Activated T-helper 1 cell treated with anti-CD3 and anti-CD28 coated beads, Interleukin-12 subunit alpha, Interleukin-12 subunit beta, Interleukin-2, Interleukin-4 antibody, amounts not matched to agents 30 ng/mL and 10 ng/mL and 1 ng/mL, durations not matched to agents 14 hours and 24 hours and 36 hours (primary cell): Measurements from ENCODE around the gene DHRS3. TPM values are rescaled to one million over a fixed set of nuclear protein-coding genes. Genes with fewer than 3 reads are reported as not detected.

ENCODE experiments used
- DNase-seq: peaks from one replicate; pipeline ENCODE4 v3.0.0; 2021; ENCODE audit warnings: low spot score
- H3K27ac Mint-ChIP-seq: one replicate; pipeline ENCODE4 v1.8.0; 2021; ENCODE audit warnings: mild to moderate bottlenecking, mixed read lengths
- H3K27me3 Mint-ChIP-seq: one replicate; pipeline ENCODE4 v1.8.0; 2022; ENCODE audit warnings: mild to moderate bottlenecking, moderate library complexity, mixed read lengths; ENCODE audit not compliant: insufficient read depth
- H3K36me3 Mint-ChIP-seq: one replicate; pipeline ENCODE4 v1.8.0; 2021; ENCODE audit warnings: low read depth, mixed read lengths
- H3K4me1 Mint-ChIP-seq: one replicate; pipeline ENCODE4 v1.8.0; 2021; ENCODE audit warnings: low read depth, mixed read lengths
- H3K4me3 Mint-ChIP-seq: one replicate; pipeline ENCODE4 v1.8.0; 2021; ENCODE audit warnings: mild to moderate bottlenecking, moderate library complexity, mixed read lengths
- H3K9me3 Mint-ChIP-seq: one replicate; pipeline ENCODE4 v1.8.0; 2021; ENCODE audit warnings: mixed read lengths
- intact Hi-C: fragments of 100-400 bp; cut with micrococcal nuclease; formaldehyde crosslinking; loops from one replicate; pipeline ENCODE4 v1.15.1; 2024
- total RNA-seq: library from RNA; stranded (reverse); gene quantifications from 2 replicates; pipeline ENCODE4 v1.2.3, GENCODE V29; 2022

Gene DHRS3
- total RNA-seq, 1 donor from 2014 or later: 111 TPM

DNA sequence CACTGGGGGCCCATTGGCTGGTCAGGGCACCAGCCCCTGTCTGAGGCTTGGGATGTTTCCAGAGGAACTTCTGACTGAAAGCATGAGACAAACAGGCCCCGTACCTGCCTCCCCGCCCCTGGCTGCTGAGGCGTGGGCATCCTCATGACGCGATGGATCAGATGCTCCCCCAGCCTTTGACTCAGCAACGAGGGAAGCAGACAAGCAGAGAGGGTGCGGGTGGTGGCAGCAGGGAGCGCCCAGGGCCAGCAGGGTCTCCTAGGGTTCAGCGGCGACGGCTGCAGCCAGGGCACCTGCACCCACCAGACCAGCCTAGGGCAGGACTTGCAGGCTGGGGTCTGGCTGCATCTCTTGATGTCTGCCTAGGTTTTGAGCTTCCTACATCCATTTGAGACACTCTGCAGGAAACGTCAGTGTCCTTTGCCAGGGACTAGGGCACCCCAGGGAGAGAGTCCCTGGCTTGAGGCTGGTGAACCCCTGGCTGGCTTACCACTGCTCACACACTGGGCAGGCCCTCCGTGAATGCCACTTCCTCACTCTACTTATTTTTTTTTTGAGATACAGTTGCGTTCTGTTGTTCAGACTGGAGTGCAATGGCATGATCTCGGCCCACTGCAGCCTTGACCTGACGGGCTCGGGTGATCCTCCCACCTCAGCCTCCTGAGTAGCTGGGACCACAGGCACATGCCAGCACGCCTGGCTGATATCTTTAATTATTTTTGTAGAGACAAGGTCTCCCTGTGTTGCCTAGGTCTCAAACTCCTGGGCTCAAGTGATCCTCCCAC, 63.3 kb downstream of the DHRS3 start:
- intact Hi-C loops: no loop called here
- no peak overlapping the region for H3K4me3 Mint-ChIP-seq
- H3K27ac Mint-ChIP-seq: no peak overlapping the region
- H3K9me3 Mint-ChIP-seq: no peaks in the 10 kb centered on the region
- H3K36me3 Mint-ChIP-seq: no peaks in the 10 kb centered on the region
- H3K4me1 Mint-ChIP-seq: no peaks in the 10 kb centered on the region
- DNase-seq: no peak
- H3K27me3 Mint-ChIP-seq: peaks cover 2% of the 10 kb centered on the region

DNA sequence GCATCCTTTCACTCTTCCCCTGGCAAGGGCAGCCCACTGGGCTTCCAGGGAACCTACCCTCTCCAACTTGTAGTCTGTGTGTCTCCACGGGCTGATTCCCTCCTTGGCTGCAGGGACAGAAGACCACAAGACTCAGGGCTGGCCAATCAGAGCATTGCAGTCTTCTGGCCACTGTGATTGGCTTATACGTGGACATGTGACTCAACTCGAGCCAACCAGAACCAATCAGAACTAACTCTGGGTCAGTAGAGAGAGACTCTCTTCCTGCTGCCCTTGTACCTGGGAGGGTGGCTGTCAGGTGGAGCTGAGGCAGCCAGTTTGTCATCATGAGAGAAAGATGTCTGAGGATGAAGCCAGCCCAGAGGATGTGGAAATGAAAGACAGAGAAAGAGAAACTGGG, 64.0 kb downstream of the DHRS3 start:
- DNase-seq: no peak
- no peaks in the 10 kb centered on the region for H3K36me3 Mint-ChIP-seq
- H3K4me1 Mint-ChIP-seq: no peaks in the 10 kb centered on the region
- peaks cover 2% of the 10 kb centered on the region for H3K27me3 Mint-ChIP-seq
- H3K4me3 Mint-ChIP-seq: no peak overlapping the region
- no peak overlapping the region for H3K27ac Mint-ChIP-seq
- intact Hi-C loops: no loop called here
- H3K9me3 Mint-ChIP-seq: no peaks in the 10 kb centered on the region

- peaks cover 2% of the 10 kb centered on the region for H3K27me3 Mint-ChIP-seq
Measured at GRCh38 chr1:12552951-12553921, 64.8 kb downstream of the DHRS3 start.

DNA sequence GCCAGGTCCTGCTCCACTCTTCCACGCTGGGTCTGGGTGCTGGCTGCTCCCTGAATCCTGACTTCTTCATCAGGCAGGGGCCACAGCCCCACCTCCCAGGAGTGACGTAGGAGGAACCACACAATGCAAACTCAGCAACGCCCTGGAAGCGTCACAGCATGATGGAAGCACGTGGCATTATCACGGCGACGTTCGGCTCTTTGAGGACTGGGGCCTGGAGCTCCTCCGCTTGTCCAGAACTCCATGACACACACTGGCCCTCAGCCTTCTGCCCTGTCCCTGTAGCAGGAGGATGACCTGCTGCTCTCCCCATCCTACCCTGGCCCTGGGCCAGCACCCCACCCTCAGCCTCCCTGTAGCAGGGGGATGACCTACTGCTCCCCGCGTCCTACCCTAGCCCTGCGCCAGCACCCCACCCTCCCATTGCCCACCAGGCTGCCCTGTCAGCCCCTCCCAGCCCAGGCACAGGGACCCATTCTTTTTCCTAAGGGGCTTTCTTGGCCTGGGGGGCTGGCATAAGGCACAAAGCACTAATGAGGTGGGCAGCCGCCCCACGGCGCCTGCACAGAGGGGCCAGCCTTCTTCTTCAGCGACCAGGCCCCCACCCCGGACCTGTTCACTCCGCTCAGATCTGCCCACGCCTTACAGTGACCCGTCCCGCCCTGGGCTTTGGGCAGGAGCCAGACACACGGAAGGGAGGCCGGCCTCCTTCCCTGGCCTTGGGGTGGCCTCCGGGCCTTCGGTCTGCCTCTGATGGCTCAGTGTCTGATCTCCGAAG, 65.7 kb downstream of the DHRS3 start:
- no peak overlapping the region for H3K27ac Mint-ChIP-seq
- H3K27me3 Mint-ChIP-seq: peaks cover 2% of the 10 kb centered on the region
- no peak for DNase-seq
- H3K4me3 Mint-ChIP-seq: no peak overlapping the region
- H3K4me1 Mint-ChIP-seq: no peaks in the 10 kb centered on the region
- H3K9me3 Mint-ChIP-seq: no peaks in the 10 kb centered on the region
- intact Hi-C loops: no loop called here
- no peaks in the 10 kb centered on the region for H3K36me3 Mint-ChIP-seq

More at GRCh38 chr1:12552951-12553921, 64.8 kb downstream of the DHRS3 start:
- intact Hi-C loops: no loop called here
- Mint-ChIP-seq H3K27ac (no peak overlapping the region), H3K4me3 (no peak overlapping the region), H3K9me3 (no peaks in the 10 kb centered on the region), H3K36me3 (no peaks in the 10 kb centered on the region), H3K4me1 (no peaks in the 10 kb centered on the region)
- DNase-seq: no peak

- no peaks in the 10 kb centered on the region for H3K36me3 Mint-ChIP-seq
- intact Hi-C loops: no loop called here
- no peak overlapping the region for H3K4me3 Mint-ChIP-seq
- DNase-seq: no peak
- H3K4me1 Mint-ChIP-seq: no peaks in the 10 kb centered on the region
- H3K9me3 Mint-ChIP-seq: no peaks in the 10 kb centered on the region
- H3K27me3 Mint-ChIP-seq: peaks cover 2% of the 10 kb centered on the region
- no peak overlapping the region for H3K27ac Mint-ChIP-seq
Measured at GRCh38 chr1:12551584-12551983, 66.4 kb downstream of the DHRS3 start.

DNA sequence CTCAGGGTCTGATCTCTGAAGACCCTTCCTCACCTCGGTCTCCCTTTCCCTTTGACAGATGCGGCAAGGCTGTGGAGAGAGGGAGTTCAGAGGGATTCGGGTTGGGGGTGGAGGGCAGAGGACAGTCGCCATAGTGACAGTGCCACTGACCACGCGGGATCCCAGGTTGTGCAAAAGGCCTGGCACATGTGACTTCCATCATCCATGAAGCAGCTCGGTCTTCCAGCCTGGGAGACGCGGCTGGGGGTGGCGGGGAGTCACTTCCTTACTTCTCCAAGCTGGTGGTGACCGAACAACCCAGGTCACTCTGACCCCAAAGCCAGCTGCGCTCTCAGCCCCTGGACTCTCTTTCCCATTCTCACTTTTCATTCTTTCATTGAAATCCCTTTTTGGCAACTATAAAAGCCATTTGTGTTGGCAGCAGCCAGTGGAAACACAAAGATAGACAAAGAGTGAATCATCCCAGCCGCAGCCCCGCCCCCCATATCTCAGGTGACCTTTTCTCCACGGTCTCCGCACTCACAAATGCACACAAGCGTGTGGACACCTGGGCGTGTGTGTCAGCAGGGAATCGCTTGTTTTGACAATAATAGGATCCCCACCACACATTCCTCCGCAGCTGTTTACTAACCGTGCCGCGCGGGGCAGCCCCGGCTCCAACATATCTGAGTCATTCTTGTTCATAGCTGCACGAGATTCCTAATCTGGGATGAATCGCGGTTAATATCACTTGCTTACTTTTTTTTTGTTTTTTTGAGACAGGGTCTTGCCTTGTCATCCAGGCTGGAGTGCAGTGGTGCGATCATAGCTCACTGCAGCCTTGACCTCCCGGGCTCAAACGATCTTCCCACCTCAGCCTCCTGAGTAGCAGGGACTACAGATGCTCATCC, 68.3 kb downstream of the DHRS3 start:
- no peaks in the 10 kb centered on the region for H3K36me3 Mint-ChIP-seq
- H3K9me3 Mint-ChIP-seq: no peaks in the 10 kb centered on the region
- H3K27ac Mint-ChIP-seq: peak overlapping the region; percentile 68
- intact Hi-C loops: no loop called here
- H3K4me3 Mint-ChIP-seq: no peak overlapping the region
- no peaks in the 10 kb centered on the region for H3K4me1 Mint-ChIP-seq
- no peak for DNase-seq
- H3K27me3 Mint-ChIP-seq: peaks cover 2% of the 10 kb centered on the region

GRCh38 chr1:12548973-12549459, 69.0 kb downstream of the DHRS3 start:
- Mint-ChIP-seq H3K4me1 (no peaks in the 10 kb centered on the region), H3K36me3 (no peaks in the 10 kb centered on the region), H3K4me3 (no peak overlapping the region), H3K27ac (no peak overlapping the region), H3K27me3 (peaks cover 3% of the 10 kb centered on the region), H3K9me3 (no peaks in the 10 kb centered on the region)
- DNase-seq: no peak
- intact Hi-C loops: no loop called here

DNA sequence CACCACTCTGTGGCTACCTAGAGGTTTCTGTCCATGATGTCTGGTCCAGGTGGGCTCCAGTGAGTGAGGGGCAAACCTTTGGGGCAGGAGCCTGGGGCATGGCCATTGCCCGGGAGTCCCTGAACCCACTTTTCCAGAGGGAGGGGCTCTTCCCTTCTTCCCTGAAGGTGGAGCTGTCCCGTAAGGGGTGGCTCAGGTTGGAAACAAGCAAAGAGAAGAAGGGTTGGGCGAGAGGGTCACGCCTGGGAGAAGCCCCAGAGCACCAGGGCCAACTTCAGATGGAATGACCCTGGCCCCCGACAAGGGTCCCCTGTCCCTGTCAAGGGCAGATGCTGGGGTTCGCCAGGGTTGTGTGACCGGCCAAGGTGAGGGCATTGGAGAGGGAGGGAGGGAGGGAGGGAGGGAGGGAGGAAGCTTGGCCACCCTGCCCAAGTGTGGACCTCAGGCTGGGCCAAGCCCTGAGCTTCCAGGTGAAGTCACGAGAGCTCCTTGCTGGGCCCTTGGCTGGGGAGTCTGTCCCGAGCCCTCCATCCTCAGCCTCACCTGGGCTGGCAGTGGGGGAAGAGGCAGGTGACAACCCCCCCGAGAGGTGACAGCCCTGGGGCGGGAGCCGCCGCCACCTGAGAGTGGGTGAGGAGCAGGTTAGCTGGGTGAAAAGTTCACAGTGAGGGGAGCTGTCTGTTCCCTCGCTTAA, 69.6 kb downstream of the DHRS3 start:
- Mint-ChIP-seq H3K4me1 (no peaks in the 10 kb centered on the region), H3K27ac (no peak overlapping the region)
- intact Hi-C loops: no loop called here

GRCh38 chr1:12547586-12548225, 70.3 kb downstream of the DHRS3 start:
- no peaks in the 10 kb centered on the region for H3K9me3 Mint-ChIP-seq
- no peak for DNase-seq
- intact Hi-C loops: no loop called here
- H3K4me1 Mint-ChIP-seq: no peaks in the 10 kb centered on the region
- no peaks in the 10 kb centered on the region for H3K36me3 Mint-ChIP-seq
- no peak overlapping the region for H3K27ac Mint-ChIP-seq
- H3K4me3 Mint-ChIP-seq: no peak overlapping the region
- peaks cover 2% of the 10 kb centered on the region for H3K27me3 Mint-ChIP-seq

More for the DNA sequence above, 69.6 kb downstream of the DHRS3 start:
- Mint-ChIP-seq H3K9me3 (no peaks in the 10 kb centered on the region), H3K4me3 (no peak overlapping the region), H3K36me3 (no peaks in the 10 kb centered on the region), H3K27me3 (peaks cover 3% of the 10 kb centered on the region)
- DNase-seq: no peak

DNA sequence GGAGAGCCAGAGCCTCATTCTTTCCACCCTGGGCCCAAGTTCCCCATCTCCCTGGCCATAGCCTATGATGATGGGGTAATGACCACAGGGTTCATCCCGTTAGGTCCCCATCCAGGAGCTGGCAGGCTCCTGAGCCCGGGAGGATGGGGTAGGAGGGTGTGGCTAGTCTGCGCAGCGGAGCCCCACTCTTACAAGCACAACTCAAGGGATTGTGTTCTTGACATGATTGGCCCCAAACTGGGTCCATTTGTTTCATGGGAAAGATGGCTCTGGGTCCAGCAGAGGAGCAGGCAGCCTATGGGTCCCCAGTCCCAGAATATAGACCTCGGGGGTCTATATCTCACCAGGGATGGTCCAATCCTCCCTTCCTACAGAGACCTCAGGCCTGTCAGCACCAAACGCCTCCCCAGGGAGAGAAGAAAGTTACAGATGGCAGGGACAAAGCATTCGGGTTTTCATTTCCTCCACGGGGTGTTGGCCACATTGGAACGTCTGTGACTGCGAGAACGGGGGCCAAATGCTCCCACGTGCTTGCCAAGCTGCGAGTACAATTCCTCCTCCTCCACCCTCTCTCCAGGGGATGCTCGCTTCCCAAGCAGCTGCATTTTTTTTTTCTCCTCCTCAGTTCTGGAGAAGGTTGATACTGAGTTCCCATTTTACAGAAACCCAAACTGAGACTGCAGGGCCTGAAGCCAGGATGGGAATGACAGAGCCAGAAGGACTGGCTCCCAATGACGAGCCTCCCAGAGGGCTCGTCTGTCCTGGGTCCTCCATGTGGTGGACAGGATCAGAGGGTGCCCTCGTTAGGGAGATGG, 71.0 kb downstream of the DHRS3 start:
- no peaks in the 10 kb centered on the region for H3K36me3 Mint-ChIP-seq
- intact Hi-C loops: no loop called here
- no peaks in the 10 kb centered on the region for H3K4me1 Mint-ChIP-seq
- H3K27me3 Mint-ChIP-seq: peaks cover 6% of the 10 kb centered on the region
- no peak for DNase-seq
- H3K9me3 Mint-ChIP-seq: no peaks in the 10 kb centered on the region
- no peak overlapping the region for H3K27ac Mint-ChIP-seq
- H3K4me3 Mint-ChIP-seq: no peak overlapping the region
